Measurements from ENCODE around the gene SF3B4.

- TF ChIP-seq CTCF (conservative IDR thresholded peaks at IDR 0.05; ENCODE audit: low read length) (no peak), EZH2phosphoT487 (IDR thresholded peaks at IDR 0.05; ENCODE audit: borderline replicate concordance, low read depth, low read length) (no peak)
Measured at GRCh38 chr1:149888999-149889289, 38.7 kb downstream of the SF3B4 start.
